CD4-positive, alpha-beta T cell treated with Interleukin-4 for 1 hour (primary cell): ENCODE data around the gene PGM1.
"Not testable (repeated sequence)": the region's sequence is repeated elsewhere in the genome, so short reads cannot be mapped to it uniquely, and the experiment has no call there.

Source experiments
- DNase-seq, 2 donors: peaks; one replicate each; pipeline ENCODE4 v3.0.0-alpha.2; 2020 to 2022

Gene PGM1

GRCh38 chr1:63593303-63593885 lies at the start of gene PGM1:
Gene PGM1 (plus strand): TSS chr1:63593411. CDS start chr1:63593489, 78 bp downstream.
- peak; percentile 73 for DNase-seq

- DNase-seq, result no peak
These were observed 47.4 kb upstream of the PGM1 start for GRCh38 chr1:63545780-63546179.

GRCh38 chr1:63547621-63548294 lies 45.5 kb upstream of the PGM1 start:
- DNase-seq, result no peak

GRCh38 chr1:63548303-63548702 lies 44.9 kb upstream of the PGM1 start:
- DNase-seq, result no peak

- peak in 1 of 2 donors; percentile 27 for DNase-seq
These were observed 44.3 kb upstream of the PGM1 start for GRCh38 chr1:63548877-63549276.

GRCh38 chr1:63555480-63555879 lies 37.7 kb upstream of the PGM1 start:
- no peak for DNase-seq

GRCh38 chr1:63557365-63557987 lies 35.7 kb upstream of the PGM1 start:
- peak in 1 of 2 donors; percentile 18 for DNase-seq

- no peak for DNase-seq
These were observed 33.9 kb upstream of the PGM1 start for GRCh38 chr1:63559357-63559756.

- no peak for DNase-seq
These were observed 29.5 kb upstream of the PGM1 start for GRCh38 chr1:63563745-63564144.

- DNase-seq, result no peak
These were observed 24.1 kb upstream of the PGM1 start for GRCh38 chr1:63569068-63569467.

GRCh38 chr1:63569640-63570316 lies 23.4 kb upstream of the PGM1 start:
- no peak for DNase-seq

- not testable (repeated sequence) for DNase-seq
These were observed 20.5 kb upstream of the PGM1 start for GRCh38 chr1:63572686-63573085.

- not testable (repeated sequence) for DNase-seq
These were observed 18.9 kb upstream of the PGM1 start for GRCh38 chr1:63574203-63574796.

GRCh38 chr1:63575340-63575826 lies 17.8 kb upstream of the PGM1 start:
- DNase-seq, result peak in 1 of 2 donors; percentile 54

GRCh38 chr1:63586326-63586725 lies 6.9 kb upstream of the PGM1 start:
- DNase-seq, result not testable (repeated sequence)

GRCh38 chr1:63590166-63590560 lies 3.0 kb upstream of the PGM1 start:
- no peak for DNase-seq

- peak in 1 of 2 donors; percentile 55 for DNase-seq
These were observed 492 bp upstream of the PGM1 start for GRCh38 chr1:63592536-63593302.

GRCh38 chr1:63593886-63594605 lies 835 bp downstream of the PGM1 start:
- peak; percentile 81 to 84 for DNase-seq

GRCh38 chr1:63595435-63595834 lies 2.2 kb downstream of the PGM1 start:
- DNase-seq, result no peak

- no peak for DNase-seq
These were observed 6.6 kb downstream of the PGM1 start for GRCh38 chr1:63599799-63600198.

GRCh38 chr1:63600248-63600647 lies 7.0 kb downstream of the PGM1 start:
- DNase-seq, result no peak

GRCh38 chr1:63601061-63601460 lies 7.8 kb downstream of the PGM1 start:
- DNase-seq, result no peak
